Measurements from ENCODE around the gene CDH9.

- no peak for TF ChIP-seq EZH2 (IDR thresholded peaks at IDR 0.05; ENCODE audit: insufficient read depth, poor library complexity, severe bottlenecking)
- TF ChIP-seq EZH2phosphoT487 (IDR thresholded peaks at IDR 0.05; ENCODE audit: insufficient read depth, low read depth), result no peak
Observed at GRCh38 chr5:26981750-26982149, 56.6 kb downstream of the CDH9 start.

Data from GM23248 (cell line).